DMS 273 (cell line): ENCODE measurements around the gene KRTAP5-4.
"Not testable (repeated sequence)": the region's sequence is repeated elsewhere in the genome, so short reads cannot be mapped to it uniquely, and the experiment has no call there.

Experiments used
- DNase-seq: peaks from one replicate; lab custom pipeline; 2025; ENCODE audit not compliant: unreplicated experiment; lab: John Stamatoyannopoulos, UW

Gene KRTAP5-4

GRCh38 chr11:1653541-1654387 is 31.8 kb upstream of the KRTAP5-4 start:
- DNase-seq: no peak

GRCh38 chr11:1652771-1653540 is 31.0 kb upstream of the KRTAP5-4 start:
- DNase-seq: peak; percentile 71

DNA sequence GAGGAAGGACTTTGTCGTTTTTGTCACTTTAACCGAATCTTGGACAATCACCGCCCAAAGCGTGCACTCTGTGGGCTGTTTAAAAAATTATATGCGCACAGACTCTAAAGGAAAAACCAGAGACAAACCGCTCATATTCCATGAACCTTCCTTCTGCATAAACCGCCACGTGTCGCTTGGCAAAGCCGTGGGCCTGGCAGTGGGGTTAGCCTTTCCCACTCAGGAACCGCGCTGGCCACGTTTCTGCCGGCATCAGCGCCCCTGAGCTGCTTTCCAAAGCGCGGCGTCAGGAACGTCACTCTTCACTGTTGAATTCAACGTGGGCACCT is 30.5 kb upstream of the KRTAP5-4 start:
- no peak for DNase-seq

GRCh38 chr11:1652026-1652425 is 30.1 kb upstream of the KRTAP5-4 start:
- DNase-seq: no peak

DNA sequence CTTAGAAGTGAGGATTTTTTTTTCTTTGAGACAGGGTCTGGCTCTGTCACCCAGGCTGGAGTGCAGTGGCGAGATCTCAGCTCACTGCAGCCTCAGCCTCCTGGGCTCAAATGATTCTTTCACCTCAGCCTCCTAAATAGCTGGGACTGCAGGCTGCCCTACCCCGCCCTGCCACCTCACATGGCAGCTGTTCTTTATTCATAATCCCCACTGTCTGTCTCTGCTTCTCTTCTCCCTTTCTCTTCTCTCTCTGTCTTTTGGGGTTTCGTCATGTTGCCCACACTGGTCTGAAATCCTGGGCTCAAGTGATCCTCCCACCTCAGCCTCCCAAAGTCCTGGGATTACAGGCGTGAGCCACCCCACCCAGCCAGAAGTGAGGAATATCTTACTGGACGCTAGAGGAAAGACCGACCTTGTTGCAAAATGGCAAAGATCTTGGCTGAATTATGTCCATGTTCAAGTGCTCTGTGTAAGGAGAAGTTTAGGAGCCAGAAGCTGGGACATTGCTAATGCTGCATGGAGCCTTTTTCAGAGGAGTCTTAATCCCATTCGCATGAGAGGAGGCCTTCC is 29.6 kb upstream of the KRTAP5-4 start:
- DNase-seq: no peak

DNA sequence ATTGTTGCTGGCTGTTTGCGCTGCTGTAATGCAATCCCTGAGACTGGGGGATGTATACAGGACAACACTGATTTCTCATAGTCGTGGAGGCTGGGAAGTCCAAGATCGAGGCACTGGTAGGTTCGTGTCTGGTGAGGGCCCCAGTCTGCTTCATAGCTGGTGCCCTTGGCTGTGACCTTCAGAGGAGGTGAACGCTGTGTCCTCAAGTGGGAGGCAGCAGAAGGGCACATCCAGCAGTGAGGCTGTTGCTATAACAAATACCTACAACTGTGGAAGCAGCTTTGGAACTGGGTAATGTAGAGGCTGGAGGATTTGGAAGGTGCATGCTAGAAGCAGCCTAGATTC is 29.0 kb upstream of the KRTAP5-4 start:
- DNase-seq: no peak

GRCh38 chr11:1650034-1650917 is 28.3 kb upstream of the KRTAP5-4 start:
- DNase-seq: no peak

DNA sequence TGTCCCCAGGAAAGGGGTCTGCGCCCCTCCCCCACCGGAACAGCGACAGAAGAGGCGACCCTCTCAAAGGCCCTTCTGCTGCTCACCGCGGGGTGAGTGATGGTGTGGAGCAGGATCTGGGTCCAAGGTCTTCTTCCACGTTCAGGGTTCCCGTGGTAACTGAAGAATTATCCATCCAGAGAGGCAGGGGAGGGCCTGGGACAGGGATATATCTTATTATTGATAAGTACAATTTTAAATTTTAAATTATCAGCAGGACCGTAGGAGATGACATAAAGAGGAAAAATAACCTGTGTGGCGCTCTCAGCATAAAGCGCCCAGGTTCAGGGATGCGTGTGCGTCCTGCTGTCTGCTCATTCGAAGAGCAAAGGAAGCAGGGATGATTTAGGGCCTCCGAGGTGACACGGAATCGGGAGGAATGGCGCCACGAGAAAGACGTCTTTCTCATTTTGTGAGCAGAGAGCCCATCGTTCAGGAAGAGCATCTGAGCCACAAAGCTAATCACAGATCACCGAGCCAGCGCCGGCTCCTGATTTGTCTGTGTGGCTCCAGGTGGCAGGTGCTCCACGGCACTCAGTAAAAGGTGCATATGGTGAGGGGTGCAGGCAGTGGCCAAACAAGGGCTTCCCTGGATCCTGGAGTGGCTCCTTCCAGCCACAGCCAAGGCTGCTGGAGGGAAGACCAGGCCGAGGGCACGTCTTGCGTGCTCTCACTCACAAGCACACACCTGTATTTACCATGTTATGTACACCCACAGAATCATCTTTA is 26.9 kb upstream of the KRTAP5-4 start:
- no peak for DNase-seq

GRCh38 chr11:1647901-1648652 is 26.1 kb upstream of the KRTAP5-4 start:
- DNase-seq: no peak

DNA sequence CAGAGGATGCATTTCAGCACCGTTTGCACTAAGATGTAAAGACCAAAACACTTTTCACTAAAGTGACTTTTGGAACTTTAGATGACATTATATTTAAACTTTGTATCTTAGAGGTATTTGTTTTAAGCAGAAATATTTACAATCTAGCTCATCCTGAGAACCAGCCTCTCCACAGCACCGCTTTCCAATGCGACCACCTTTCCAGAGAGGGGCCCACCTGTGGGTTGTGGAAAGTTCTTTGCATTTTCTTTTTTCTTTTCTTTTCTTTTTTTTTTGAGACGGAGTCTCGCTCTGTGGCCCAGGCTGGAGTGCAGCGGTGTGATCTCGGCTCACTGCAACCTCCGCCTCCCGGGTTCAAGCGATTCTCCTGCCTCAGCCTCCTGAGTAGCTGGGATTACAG is 24.6 kb upstream of the KRTAP5-4 start:
- not testable (repeated sequence) for DNase-seq

- no peak for DNase-seq
Observed at GRCh38 chr11:1645357-1645821, 23.5 kb upstream of the KRTAP5-4 start.

DNA sequence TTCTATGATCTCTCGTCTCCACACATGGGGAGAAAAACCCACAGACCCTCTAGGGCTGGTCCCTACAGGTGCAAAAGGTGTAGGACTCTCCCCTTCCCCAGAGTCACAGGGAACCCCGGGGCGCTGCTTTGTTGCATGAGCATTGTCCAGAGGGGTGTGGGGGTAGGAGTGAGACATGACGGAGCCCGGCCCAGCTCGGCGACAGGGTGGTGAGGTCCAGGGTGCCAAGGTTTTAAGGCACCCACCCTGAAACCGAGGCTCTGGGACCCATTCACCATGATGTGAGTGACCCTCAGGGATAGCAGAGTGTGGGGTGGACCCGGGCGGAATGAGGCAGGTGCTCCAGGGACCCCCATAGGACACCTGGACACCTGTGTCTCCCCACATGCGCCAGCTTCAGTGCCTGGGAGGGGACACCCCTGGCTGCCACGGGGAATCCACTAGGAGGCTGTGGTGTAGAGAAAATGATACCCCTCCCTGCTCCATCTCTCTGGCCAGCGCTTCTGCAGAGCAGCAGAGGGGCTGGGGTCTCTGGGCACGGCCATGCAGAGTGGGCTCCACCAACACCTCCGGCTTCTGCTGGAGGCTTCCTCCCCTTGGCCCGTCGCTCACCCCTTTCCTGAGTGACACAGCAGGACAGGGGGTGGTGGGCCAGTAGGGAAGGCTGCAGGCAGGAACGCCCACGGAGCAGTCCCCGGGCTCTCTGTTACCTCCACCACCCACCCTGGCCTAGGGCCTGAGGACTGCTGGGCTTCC is 22.8 kb upstream of the KRTAP5-4 start:
- no peak for DNase-seq

GRCh38 chr11:1643146-1643690 is 21.3 kb upstream of the KRTAP5-4 start:
- DNase-seq: no peak

DNA sequence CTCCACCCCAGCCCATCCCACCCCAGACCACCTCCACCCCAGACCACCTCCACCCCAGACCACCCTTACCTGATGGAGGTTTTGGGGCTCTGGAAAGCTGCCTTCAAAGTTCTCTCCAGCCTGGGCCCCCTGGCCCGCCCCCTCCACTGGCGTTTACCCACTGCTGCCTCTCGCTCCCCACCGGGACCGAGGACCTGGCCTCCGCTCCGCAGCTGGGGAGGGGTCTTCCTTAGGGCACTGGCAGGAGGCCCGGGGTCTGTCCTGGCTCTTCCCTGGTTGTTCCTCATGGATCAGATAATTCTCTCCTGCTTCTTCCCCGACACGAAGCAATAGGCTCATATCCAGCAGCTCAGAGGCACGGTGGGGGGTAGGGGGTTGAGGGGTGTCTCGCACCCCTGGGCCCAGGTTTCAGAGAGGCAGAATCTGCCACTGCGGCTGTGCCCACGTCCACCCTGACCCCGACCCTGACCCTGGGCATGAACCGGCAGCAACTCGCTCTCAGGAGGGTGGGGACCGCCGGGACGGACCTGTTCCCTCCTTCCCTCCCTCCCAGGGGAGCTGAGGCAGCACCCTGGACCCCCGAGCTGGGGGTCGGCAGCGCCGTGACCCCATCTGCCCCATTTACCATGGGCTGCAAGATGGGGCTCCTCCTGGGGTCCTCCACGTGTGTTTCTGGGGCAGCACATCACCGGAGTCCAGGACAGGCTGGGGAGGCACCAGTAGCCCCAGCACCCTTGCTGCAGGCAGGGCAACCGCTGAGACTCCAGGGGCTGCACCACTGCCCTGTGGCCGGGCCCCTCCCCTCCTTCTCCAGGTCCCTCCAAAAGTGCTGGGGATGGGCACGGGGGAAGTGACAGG is 20.6 kb upstream of the KRTAP5-4 start:
- DNase-seq: no peak

DNA sequence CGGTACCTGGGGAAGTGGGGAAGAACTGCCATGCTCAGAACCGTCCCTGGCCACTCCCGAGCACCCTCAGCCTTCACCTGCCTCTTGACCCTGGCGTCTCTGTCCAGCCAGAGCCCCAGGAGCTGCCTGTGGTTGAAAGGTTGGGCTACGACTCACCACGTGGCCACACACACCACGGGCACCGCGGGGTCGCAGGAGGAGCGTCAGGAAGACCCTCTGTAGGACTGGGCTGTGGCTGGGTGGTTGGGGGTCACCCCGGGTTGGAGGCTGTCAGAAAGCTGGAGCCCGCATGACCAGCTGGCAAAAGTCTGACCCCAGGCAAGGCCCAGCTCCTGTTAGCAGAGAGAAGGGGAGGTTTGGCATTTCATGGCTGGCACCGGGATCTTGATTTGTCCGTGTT is 19.2 kb upstream of the KRTAP5-4 start:
- DNase-seq: no peak

DNA sequence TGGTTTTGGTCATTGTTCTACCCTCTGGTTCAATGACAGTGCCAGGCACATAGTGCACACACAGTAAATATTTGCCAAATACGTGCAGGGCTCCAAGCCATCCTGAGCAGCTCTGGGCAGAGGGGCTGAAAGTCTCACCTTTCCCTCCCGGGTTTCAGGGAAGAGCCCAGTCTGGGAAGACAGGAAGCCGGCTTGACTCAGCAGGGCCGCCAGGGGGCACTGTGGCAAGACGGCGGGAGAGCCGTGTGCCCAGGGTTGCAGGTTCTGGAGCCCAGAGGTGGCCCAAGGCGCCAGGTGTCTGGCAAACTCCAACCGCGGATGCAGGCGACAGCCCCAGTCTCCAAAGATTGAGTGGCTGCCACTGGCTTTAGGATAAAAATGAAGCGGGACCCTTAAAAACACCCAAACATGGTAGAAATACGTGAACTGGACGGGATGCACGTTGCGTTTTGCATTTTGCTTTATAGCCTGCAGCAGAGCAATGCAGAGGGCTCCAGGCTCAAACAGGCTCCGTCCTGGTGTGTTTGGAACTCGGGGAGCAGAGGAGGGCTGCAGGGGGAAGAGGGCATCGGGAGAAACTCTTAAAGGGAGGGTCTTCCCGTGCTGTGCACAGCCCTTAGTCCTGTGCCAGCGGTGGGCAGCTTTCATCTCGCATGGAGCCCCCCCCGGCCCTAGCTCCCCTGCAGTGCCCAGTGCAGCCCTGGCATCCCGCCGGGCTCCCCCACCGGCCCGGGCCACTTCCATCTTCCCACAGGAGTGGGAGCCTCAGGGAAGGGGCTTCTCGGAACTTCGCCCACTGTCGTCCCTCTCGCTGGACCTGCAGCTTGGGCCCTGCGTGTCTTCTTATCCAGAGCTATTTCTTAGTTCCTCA is 18.4 kb upstream of the KRTAP5-4 start:
- peak; percentile 68 for DNase-seq

DNA sequence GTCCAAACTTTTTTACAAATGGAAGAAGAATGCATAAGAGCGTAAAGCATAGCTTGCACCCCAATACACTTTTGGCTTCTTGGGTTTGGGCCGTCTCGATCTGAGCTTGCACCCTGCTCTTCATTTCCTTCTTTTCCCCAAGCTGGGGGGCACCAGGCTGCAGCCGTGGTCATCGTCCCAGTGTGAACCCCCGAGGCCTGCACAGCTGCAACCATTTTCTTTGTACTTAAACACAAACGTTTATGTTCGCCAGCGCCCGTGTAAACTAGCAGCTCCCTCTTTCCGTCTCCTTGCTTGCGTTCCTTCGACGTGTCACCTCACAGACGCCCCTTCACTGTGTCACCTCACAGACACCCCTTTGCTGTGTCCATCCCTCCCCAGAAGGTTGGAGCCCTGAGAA is 17.7 kb upstream of the KRTAP5-4 start:
- no peak for DNase-seq
